Inflammatory macrophage (primary cell): ENCODE data around the gene TBRG1.

Experiments used
- DNase-seq, 2 donors: peaks; one replicate each; pipeline ENCODE4 v3.0.0-alpha.2; 2020 to 2022

The TBRG1 gene

DNA sequence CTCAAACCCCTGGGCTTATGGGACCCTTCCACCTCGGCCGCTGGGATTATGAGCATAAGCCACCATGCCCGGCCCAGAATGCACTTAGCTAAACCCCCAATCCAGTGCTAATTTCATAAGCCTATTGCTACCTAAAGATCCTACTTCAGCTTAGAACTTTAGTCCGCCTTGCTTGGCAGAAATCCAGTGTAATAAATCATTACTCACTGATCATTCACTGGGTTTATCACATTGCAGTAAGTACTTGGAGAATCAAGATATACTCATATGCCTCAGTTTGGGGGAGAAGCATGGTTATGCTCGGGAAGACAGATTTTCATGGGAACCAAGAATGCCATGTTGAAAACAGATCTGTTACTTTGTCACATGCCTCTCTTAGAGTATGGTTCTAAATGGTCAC lies 3.8 kb upstream of the TBRG1 start:
- no peak for DNase-seq

DNA sequence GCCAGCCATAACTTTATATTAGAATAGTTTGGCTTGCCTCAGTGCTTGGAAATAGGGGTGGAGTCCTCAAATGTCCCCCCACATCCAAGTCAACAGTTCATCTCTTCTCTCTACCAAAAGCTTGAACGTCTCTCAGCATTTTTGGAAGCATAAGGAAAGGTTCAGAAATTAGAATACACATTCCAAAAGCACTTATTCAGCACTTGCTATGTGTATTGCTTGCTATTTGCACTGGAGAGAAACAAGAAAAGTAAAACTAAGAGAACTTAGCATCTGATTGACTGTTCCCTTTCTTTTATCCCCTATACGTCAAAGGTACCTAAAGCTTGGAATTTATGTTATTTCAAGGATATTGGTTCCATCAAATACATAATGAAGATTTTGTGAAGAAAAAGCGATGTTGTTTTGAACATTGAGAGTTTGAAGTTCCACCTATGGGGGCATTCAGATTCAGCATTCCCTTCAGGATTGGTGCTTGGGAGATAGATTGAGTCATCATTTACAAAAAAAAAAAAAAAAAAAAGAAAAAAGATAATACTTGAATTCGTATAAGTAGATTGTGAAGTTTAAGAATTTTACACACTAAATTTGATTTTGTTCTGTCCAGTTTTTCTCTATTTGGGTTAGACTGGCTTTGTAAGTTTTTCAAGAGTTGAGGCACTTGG lies 1.3 kb downstream of the TBRG1 start:
- DNase-seq = no peak

DNA sequence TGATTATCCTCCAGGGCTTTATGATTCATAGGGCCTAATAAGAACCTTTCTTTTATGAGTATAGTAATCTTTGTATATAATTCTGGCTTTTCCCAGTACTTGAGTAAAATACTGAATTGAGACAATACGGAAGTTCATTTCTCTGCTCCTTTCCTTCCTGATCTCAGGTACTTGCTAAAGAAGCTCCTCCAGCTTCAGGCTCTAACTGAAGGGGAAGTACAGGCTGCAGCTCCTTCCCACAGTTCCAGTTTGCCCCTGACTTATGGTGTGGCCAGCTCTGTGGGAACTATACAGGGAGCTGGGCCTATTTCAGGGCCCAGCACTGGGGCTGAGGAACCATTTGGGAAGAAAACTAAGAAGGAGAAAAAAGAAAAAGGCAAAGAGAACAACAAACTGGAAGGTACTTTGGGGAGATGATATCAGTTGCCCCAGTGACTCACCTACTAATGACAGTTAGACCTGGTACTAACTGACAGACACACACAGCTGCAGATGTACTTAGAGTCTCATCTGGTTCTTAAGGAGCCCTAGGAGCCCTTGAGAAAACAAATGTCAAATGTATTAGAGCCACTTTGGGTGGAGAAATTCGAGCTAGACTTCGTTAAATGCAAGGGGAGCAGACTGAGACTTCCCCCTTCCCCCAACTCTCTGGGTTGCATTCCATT lies 3.0 kb downstream of the TBRG1 start:
- peak in 1 of 2 donors; percentile 9 for DNase-seq

- no peak for DNase-seq
These were observed 4.9 kb downstream of the TBRG1 start for GRCh38 chr11:124627546-124627945.

GRCh38 chr11:124629961-124630360 lies 7.3 kb downstream of the TBRG1 start:
- no peak for DNase-seq

GRCh38 chr11:124633355-124633754 lies 10.7 kb downstream of the TBRG1 start:
- no peak for DNase-seq

DNA sequence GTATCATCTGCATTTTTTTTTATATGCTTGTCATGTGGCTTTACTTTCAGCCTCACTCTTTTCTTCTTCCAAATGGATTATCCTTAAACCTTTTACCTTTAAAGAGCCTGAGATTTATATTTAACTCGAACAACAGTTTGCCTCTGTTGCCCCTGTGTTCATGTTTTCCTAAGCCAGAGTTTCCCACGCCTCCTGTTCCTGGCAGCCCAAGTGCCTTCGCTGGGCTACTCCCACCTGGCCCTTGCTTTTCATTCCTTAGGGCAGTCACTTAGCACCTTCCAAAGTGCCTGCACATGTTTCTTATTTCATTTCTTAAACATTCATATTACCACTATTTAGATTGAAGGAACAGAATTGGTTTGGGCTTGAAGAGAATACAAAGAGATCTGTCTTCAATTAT lies 13.3 kb downstream of the TBRG1 start:
- no peak for DNase-seq

DNA sequence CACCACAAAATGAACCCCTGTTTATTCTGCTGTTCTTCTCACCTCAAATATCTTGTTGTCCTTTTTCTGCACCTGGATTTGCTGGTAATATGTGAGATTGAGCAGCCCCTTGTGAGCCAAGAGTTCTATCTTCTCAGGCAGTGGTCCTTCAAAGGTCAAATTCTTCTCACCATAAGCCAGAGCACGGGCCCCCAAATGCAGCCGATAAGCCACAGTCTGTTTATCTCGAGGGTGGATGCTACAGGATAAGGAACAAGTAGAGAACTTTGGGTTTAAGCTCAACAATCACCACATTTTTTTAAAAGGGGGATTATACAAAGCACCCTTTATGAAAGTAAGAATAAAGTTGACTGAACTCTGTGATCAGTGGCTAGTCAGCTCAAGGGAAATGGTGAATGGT lies 15.8 kb downstream of the TBRG1 start:
- DNase-seq = no peak

DNA sequence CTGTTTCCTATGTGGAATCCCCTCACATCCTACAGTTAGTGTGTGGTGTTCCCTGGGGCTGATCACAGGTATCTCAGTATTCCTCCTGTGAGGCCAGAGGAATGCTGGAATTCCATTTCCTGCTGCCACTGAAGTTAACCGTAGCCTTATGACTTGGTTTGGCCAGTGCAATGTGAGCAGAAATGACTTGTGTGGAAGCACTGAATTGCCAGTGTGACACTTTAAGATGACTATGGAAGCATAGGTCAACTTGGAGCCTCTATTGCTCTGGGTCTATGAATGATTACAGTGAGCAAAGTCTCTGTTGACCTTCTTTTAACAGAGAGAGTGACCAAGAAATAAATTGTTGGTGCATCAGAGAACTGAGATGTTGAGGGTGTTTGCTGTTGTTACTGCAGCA lies 16.5 kb downstream of the TBRG1 start:
- DNase-seq = no peak

DNA sequence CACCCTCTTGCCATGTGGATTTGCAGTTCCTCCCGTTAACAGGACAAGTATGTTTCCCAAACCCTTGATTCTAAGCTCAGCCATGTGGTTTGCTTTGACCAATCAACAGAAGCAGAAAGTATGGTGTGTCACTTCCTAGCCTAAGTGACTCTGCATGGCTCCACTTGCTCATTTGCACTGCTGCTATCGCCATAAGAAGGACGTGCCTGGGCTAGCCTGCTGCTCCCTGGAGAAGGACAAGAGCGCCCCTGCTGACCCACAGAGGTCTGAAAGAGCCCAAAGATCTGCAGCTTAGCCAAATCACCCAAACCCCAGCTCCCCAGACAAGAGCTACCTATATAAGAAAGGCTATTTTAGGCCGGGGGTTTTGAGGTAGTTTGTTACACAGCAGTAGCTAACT lies 18.0 kb downstream of the TBRG1 start:
- no peak for DNase-seq

GRCh38 chr11:124642628-124643027 lies 20.0 kb downstream of the TBRG1 start:
- DNase-seq = no peak

DNA sequence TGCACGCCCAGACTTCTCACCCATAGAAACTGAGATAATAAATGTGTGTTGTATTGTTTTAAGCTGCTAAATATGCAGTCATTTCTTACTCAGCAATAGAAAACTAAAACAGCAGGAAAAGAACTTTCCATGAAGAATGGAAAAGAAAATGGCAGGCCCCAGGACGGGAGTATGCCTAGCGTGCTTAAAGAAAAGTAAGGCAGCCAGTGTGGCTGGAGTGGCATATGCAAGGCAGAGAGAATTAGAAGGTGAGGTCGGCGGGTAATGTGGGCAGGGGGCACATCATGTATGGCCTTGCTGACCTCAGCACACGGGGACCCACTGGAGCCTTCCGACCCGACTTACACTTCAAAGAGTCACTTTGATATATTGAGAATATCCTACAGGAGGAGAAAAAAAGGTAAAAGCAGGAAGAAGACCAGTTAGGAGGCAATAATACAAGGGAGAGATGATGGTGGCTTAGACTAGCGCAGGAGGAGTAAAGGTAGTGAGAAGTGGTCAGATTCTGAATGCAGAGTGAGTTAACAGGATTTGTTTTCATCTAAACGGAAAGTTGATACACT lies 20.5 kb downstream of the TBRG1 start:
- no peak for DNase-seq

DNA sequence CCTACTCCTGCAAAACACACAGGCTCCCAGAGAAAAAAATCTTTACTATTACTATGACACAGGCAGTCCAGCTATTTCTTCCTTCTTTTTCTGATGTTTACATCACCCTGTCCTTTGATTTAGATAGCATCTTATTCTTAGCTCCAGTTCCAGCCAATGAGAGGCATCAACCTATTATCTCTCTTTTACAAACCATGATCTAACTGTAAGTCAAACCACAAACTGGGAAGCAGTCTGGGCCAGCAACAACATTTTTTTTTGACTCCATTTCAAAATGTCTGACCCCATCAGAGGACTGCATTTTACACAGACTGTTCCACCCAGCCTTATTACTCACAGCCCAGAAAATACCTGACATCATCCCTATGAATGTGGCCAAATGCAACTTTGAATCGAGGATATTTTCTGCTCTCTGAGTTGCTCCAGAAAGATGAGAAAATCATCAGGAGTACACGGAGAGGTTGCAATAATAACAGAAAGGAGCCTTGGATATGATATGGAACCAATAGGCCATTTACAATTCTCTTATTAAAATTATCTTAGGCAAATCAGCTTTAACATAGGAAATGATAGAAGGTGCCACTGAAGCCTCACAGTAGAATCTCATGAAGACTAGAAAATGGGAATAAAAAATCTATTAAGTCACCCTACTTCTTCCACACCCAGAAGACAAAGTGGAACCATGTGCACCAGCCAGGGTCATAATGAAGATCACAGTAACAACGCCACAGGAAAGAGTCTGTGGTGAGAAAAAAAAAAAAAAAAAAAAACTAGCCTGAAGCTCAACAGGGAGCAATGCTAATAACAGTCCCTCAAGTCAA lies 21.2 kb downstream of the TBRG1 start:
- DNase-seq = no peak

GRCh38 chr11:124644426-124645280 lies 22.0 kb downstream of the TBRG1 start:
- peak; percentile 33 to 49 for DNase-seq

- DNase-seq = no peak
These were observed 23.5 kb downstream of the TBRG1 start for GRCh38 chr11:124646148-124646547.

DNA sequence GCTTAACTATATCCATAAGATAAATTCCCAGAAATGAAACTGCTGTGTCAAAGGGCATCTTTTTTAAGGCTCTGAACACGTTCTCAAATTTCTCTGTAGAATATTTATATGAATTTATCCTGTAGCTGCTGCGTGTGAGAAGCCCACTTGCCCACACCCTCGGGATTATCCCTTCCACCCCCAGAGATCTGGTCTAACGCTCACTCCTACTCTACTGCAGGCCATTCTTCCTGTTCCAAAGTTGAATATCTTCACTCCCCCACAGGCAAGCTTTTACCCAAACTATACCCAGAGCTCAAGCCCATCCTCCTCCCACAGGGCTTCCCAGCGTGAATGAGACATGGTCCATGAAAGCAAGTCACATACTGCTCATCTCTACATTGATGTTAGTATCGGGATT lies 25.9 kb downstream of the TBRG1 start:
- DNase-seq = no peak

DNA sequence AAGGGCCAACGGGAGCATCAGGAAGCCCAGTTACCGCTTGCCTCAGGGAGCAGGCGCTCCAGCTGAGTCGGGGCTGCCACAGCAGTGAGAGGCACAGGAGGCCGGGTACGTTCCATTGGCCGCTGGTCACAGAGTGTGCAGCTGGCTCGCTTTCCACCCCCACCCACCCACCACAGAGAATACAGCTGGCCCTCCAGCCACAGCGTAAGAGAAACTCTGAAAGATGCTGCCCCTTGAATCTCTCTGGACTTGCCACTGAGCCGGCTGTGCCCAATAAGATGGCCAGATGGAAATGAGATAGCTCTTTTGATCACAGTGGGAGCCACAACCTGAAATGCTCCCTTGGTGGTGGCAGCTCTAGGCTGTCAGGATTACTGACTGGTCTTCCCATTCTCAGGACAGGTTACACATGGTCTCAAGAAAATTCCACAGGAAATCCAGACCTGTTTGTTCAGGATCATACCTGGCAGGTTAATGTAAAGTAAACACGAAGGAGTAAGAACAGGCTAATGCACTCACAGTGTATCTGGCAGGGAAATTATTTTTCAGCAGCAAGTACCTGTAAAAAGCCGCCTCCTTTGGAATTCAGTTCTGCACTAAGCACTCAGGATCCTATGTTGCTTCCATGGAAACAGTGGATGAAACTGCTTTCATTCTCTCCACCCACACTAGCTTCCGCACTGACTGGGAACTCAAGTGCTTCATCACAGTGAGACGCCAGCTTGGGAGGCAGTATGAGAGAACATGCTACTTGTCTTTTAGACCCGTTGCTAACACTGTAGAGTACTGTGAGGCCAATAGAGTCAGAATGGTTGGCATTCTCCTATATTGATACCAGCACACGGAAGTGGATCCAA lies 34.3 kb downstream of the TBRG1 start:
- DNase-seq = no peak

- DNase-seq = no peak
These were observed 35.2 kb downstream of the TBRG1 start for GRCh38 chr11:124657904-124658303.

DNA sequence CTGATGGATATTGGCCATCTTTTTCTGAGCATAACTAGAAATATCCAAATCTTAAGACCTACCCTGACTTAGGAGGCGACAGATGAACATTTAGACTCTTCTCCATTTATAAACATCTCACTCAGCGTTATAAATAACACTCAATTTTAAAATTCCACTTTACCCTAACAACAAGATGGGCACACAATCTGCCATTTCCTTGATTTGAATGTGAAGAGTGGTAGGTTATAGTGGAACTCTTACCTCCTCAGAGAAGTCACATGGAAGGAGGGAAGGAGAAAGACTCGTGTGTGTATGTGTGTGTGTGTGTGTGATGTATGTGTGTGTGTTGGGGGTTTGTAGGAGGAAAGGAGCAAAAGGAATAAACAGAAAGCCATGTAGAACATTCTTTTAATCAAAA lies 35.8 kb downstream of the TBRG1 start:
- DNase-seq = no peak

- no peak for DNase-seq
These were observed 36.3 kb downstream of the TBRG1 start for GRCh38 chr11:124658986-124659385.

DNA sequence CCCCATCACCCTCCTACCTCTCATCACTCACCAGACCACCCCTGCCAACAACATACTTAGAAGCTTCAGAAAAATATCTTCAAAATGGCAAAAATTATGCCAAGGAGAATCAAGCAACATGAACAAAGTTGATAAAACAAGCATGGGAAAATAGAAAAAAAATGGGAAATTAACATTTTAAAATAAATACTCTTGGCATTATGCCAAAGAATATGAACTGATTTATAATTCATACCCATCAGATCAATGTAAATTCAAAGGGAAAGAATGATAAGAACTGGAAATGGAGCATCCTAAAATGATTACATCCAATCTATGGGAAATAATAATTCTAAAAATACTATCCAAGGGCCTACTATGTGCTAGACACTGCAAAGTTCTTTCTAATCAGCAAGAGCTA lies 38.9 kb downstream of the TBRG1 start:
- DNase-seq = no peak

GRCh38 chr11:124662106-124662505 lies 39.4 kb downstream of the TBRG1 start:
- DNase-seq = no peak
